Upper lobe of left lung (tissue), 4 donors: ENCODE data around the gene DYNLT2.

Source experiments
- POLR2A ChIP-seq, 4 donors: fragments of 450-650 bp; IDR thresholded peaks; one replicate each; pipeline ENCODE4 v1.5.1; 2016 to 2017; ENCODE audit warnings: antibody characterized with exemption in 4 of 4, mild to moderate bottlenecking in 2 of 4
- TF ChIP-seq, protein P1 (sequence below), 6 experiments: fragments of 450-650 bp in 4 of 6; fragments of 200-600 bp in 2 of 6; sonication (generic) in 2 of 6; IDR thresholded peaks; one replicate each; pipeline ENCODE4 v1.5.1; 2016 to 2019; ENCODE audit warnings: antibody characterized with exemption in 6 of 6

DNA sequence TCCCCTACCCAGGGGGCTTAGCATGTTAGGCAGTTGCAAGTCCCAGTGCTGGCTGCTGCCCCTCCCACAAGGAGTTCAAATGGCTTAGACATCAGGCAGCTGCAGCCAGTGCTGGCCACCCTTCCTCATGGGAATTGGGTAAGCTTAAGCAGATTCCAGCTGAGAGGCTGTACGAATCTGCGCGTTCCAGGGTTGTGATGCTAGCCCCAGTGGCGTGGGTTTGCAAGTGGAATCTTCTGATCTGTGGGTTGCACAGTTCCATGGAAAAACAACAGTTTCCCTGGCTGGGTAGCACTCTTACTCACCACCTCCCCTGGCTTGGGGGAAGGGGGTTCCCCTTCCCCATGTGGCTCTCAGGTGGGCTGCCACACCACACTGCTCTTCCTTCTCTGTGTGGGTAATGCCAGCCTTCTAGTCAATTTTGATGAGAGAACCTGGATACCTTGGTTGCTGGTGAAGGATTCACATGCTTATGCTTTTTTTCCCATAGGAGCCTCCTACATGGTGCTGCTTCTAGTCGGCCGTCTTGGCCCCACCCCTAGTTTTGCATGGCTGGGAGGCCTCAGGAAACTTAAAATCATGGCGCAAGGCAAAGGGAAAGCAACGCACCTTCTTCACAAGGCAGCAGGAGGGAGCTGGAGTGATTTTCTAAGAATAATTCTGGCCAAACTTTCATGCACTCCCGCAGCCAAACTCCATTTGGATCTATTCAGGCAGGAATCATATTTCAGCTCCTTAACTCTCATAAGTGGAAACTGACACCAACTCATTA, 13.0 kb downstream of the DYNLT2 start:
- TF ChIP-seq, protein P1, sequence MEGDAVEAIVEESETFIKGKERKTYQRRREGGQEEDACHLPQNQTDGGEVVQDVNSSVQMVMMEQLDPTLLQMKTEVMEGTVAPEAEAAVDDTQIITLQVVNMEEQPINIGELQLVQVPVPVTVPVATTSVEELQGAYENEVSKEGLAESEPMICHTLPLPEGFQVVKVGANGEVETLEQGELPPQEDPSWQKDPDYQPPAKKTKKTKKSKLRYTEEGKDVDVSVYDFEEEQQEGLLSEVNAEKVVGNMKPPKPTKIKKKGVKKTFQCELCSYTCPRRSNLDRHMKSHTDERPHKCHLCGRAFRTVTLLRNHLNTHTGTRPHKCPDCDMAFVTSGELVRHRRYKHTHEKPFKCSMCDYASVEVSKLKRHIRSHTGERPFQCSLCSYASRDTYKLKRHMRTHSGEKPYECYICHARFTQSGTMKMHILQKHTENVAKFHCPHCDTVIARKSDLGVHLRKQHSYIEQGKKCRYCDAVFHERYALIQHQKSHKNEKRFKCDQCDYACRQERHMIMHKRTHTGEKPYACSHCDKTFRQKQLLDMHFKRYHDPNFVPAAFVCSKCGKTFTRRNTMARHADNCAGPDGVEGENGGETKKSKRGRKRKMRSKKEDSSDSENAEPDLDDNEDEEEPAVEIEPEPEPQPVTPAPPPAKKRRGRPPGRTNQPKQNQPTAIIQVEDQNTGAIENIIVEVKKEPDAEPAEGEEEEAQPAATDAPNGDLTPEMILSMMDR (IDR thresholded peaks at IDR 0.05), result no peak
- no peak for TF ChIP-seq POLR2A (IDR thresholded peaks at IDR 0.05)
